Measurements from ENCODE around the gene CPXM2. TPM values are rescaled to one million over a fixed set of nuclear protein-coding genes. Genes with fewer than 3 reads are reported as not detected.

CPXM2 gene
- total RNA-seq, 1 experiment from 2014 or later, result not detected

DNA sequence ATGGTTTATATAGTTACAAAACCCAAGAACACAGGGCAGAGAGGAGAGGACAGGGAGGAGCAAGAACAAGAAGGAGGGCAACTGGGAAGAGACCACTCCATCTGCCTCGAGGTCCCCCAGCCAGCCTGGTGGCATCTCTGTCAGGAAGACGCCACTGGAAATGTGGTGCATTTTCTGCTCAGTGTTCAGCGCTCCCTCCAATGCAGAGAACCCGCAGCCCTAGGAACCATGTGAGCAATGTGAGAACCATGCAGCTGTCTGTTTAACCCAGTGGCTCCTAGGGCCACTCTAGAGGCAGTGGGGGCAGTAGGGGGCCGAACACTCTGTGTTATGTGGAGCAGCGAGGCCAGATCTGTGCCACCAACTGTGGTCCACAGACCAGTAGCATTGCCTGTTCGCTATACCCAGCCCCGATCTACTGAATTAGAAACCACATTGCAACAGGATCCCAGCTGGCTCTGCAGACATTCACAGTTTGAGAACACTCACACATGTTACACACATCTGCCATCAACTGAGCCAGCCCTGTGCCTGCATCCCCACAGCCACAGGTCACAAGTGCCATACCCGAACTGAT, 110.2 kb downstream of the CPXM2 start:
- CTCF ChIA-PET, result no interaction called here
- no peak overlapping the region for H3K4me3 Mint-ChIP-seq (ENCODE audit: low read depth, unreplicated experiment)
- intact Hi-C loops (cut with micrococcal nuclease; ENCODE audit: unreplicated experiment), result no loop called here
- TF ChIP-seq, protein P1, sequence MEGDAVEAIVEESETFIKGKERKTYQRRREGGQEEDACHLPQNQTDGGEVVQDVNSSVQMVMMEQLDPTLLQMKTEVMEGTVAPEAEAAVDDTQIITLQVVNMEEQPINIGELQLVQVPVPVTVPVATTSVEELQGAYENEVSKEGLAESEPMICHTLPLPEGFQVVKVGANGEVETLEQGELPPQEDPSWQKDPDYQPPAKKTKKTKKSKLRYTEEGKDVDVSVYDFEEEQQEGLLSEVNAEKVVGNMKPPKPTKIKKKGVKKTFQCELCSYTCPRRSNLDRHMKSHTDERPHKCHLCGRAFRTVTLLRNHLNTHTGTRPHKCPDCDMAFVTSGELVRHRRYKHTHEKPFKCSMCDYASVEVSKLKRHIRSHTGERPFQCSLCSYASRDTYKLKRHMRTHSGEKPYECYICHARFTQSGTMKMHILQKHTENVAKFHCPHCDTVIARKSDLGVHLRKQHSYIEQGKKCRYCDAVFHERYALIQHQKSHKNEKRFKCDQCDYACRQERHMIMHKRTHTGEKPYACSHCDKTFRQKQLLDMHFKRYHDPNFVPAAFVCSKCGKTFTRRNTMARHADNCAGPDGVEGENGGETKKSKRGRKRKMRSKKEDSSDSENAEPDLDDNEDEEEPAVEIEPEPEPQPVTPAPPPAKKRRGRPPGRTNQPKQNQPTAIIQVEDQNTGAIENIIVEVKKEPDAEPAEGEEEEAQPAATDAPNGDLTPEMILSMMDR (IDR thresholded peaks at IDR 0.05; ENCODE audit: unreplicated experiment), result no peak
- H3K27ac Mint-ChIP-seq (ENCODE audit: unreplicated experiment), result no peak overlapping the region
- no TSS peak for BruUV-seq (replicated peaks)
- peaks cover 64% of the 10 kb centered on the region for H3K27me3 Mint-ChIP-seq (ENCODE audit: unreplicated experiment)
- H3K36me3 Mint-ChIP-seq (ENCODE audit: insufficient read depth, unreplicated experiment), result no peaks in the 10 kb centered on the region
- DNase-seq, result no peak
- H3K4me1 Mint-ChIP-seq (ENCODE audit: low read depth, unreplicated experiment), result no peaks in the 10 kb centered on the region
- H3K9me3 Mint-ChIP-seq (ENCODE audit: low read depth, unreplicated experiment), result no peaks in the 10 kb centered on the region

DNA sequence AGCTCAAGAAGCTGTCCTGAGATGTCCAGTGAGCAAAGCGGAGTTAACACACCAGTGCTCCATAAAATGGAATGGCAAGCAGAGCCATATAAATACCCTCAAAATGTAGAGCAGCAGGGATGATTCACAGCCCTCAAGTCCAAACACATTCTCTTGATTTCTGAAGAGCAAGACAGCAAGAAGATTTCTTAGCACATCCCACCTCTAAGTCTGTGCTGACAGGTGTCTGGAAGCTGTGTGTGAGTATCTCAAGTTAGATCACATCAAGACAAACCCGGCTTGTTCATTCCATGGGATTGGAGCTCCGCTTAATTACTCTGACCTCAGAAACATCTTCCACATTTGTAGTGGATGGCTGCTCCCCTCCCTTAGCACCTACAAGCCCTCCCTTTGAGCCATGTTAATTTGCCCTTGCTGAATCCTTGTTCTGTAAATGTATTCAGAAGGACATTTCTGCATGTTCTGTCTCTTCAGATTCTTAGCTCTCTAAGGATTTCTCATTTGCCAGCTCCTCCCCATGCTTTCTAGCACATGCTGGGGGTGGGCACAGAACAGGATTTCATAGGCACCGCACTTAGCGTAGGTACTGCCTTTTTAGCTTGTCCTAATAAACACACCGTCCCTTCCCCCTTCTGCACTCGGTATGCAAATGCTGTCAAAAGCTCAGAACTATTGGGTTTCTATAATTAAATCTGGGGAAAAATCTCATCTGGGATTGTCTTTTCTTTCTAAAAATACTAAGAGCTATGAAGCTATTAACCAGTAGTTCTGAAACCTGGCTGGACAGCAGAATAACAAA, 112.7 kb downstream of the CPXM2 start:
- intact Hi-C loops (cut with micrococcal nuclease; ENCODE audit: unreplicated experiment), result no loop called here
- no peak overlapping the region for H3K27ac Mint-ChIP-seq (ENCODE audit: unreplicated experiment)
- CTCF ChIA-PET, result no interaction called here
- no peaks in the 10 kb centered on the region for H3K36me3 Mint-ChIP-seq (ENCODE audit: insufficient read depth, unreplicated experiment)
- TF ChIP-seq, protein P1 (IDR thresholded peaks at IDR 0.05; ENCODE audit: unreplicated experiment), result no peak
- H3K4me3 Mint-ChIP-seq (ENCODE audit: low read depth, unreplicated experiment), result no peak overlapping the region
- no TSS peak for BruUV-seq (replicated peaks)
- H3K27me3 Mint-ChIP-seq (ENCODE audit: unreplicated experiment), result peaks cover 40% of the 10 kb centered on the region
- H3K9me3 Mint-ChIP-seq (ENCODE audit: low read depth, unreplicated experiment), result no peaks in the 10 kb centered on the region
- no peaks in the 10 kb centered on the region for H3K4me1 Mint-ChIP-seq (ENCODE audit: low read depth, unreplicated experiment)
- no peak for DNase-seq

DNA sequence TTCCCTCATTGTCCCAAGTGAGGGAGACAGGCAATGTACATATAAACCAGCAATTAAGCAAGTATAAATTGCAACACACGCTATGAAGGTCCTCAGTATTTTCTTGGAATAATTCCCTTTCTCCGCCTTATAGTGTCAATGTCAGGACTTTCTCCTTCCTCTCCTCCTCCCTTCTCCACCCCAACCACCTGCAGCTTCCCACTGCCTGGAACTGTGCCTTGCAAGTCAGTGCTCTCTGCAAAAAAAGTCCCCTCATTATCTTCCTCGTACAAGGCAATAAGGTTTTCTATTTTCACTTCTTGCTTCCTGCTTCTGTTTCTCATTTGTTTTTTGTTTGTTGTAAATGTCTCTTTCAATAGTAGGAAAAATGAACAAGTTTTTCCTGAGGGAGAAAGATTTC, 113.7 kb downstream of the CPXM2 start:
- intact Hi-C loops (cut with micrococcal nuclease; ENCODE audit: unreplicated experiment), result no loop called here
- no peak overlapping the region for H3K27ac Mint-ChIP-seq (ENCODE audit: unreplicated experiment)
- H3K4me3 Mint-ChIP-seq (ENCODE audit: low read depth, unreplicated experiment), result no peak overlapping the region
- peaks cover 30% of the 10 kb centered on the region for H3K27me3 Mint-ChIP-seq (ENCODE audit: unreplicated experiment)
- BruUV-seq (replicated peaks), result no TSS peak
- DNase-seq, result no peak
- CTCF ChIA-PET, result no interaction called here
- H3K4me1 Mint-ChIP-seq (ENCODE audit: low read depth, unreplicated experiment), result no peaks in the 10 kb centered on the region
- TF ChIP-seq, protein P1 (IDR thresholded peaks at IDR 0.05; ENCODE audit: unreplicated experiment), result no peak
- no peaks in the 10 kb centered on the region for H3K36me3 Mint-ChIP-seq (ENCODE audit: insufficient read depth, unreplicated experiment)
- no peaks in the 10 kb centered on the region for H3K9me3 Mint-ChIP-seq (ENCODE audit: low read depth, unreplicated experiment)

DNA sequence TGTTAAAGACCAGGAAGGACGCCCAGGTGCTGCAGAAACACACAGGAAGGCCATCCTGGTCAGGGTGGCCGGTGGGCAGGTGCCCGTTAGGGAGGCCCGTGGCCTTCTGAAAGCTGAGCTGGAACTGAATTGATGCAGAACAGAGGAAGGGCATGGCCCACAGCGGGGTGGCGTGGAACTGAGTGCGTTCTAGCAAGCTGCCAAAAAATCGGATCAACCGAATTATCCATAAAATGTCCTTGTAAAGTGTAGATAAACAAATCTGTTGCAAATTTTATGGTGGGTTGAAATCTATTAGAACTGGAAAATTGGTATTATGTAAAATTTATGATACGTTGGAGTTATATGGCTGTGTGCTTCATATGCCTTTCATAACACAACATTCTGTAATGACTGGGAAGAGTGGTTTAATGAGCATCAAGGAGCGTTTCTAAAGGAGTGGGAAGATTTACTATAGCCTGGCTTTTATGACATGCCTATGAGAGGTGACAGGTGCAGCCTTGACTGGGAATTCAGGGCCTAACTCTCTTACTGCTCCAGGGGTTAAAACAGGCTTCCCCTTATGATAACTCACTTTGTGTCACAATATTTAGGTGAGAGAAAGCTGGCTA, 117.4 kb downstream of the CPXM2 start:
- no peak overlapping the region for H3K27ac Mint-ChIP-seq (ENCODE audit: unreplicated experiment)
- CTCF ChIA-PET, result interaction anchor here (0.6 kb wide), 1 partner anchor 188 kb away, joined by 6 read pairs; no protein-coding TSS in a partner anchor
- intact Hi-C loops (cut with micrococcal nuclease; ENCODE audit: unreplicated experiment), result no loop called here
- no peak for DNase-seq
- TF ChIP-seq, protein P1 (IDR thresholded peaks at IDR 0.05; ENCODE audit: unreplicated experiment), result no peak
- peaks cover 37% of the 10 kb centered on the region for H3K27me3 Mint-ChIP-seq (ENCODE audit: unreplicated experiment)
- H3K9me3 Mint-ChIP-seq (ENCODE audit: low read depth, unreplicated experiment), result no peaks in the 10 kb centered on the region
- BruUV-seq (replicated peaks), result no TSS peak
- no peaks in the 10 kb centered on the region for H3K36me3 Mint-ChIP-seq (ENCODE audit: insufficient read depth, unreplicated experiment)
- no peaks in the 10 kb centered on the region for H3K4me1 Mint-ChIP-seq (ENCODE audit: low read depth, unreplicated experiment)
- no peak overlapping the region for H3K4me3 Mint-ChIP-seq (ENCODE audit: low read depth, unreplicated experiment)

Measured in Calu3 (cell line).